Measurements from ENCODE around the gene FPR3.
"Not testable (repeated sequence)": the region's sequence is repeated elsewhere in the genome, so short reads cannot be mapped to it uniquely, and the experiment has no call there.

FPR3 gene, protein sequence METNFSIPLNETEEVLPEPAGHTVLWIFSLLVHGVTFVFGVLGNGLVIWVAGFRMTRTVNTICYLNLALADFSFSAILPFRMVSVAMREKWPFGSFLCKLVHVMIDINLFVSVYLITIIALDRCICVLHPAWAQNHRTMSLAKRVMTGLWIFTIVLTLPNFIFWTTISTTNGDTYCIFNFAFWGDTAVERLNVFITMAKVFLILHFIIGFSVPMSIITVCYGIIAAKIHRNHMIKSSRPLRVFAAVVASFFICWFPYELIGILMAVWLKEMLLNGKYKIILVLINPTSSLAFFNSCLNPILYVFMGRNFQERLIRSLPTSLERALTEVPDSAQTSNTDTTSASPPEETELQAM

DNA sequence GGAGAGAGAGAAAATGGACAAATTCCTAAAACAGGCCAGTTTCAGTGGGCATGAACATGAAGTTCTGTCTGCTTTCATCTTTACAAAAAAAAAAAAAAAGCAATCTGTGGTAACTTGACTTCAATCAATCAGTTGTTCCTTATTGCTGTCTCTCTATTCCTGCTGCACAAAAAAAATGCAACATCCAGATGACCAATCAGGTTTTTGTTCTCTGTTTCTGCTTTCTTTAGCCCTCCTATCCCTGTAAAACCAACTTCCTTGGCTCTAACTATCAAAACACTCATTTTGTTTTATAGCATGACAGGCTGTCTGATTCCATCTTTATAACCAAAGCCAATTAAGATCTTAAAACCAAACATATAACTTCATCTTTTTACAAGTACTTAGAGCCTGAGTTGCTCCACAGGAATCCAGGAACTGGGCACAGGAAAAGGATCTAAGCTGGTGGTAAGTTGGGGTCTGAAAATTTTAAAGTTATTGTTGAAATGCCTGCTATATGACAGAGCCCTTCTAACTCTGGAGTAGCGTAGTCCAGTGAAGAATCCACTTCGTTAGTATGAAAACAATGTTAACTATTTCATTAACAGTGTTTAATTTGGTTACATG is at the start of gene FPR3:
FPR3 (plus strand) TSS at position 273 of the 606 bp plus-strand sequence. CDS start 28,592 bp downstream, outside the sequence.
- DNase-seq: no peak

DNA sequence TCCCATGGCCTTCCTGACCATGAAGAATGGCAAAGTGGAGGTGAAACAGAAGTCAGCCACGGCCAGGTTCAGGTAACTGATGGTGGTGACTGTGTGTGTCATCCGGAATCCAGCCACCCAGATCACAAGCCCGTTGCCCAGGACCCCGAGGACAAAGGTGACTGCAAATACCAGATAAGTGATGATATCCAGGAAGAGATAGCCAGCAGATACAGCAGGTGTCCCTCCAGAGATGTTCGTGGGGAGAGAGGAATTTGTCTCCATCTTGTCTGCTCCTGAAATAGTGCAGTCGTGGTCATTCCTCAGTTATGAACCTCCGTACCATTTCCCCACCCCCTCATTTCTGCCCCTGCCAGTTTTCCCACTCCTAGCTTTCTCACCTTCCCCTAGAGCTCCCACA is 48.2 kb upstream of the FPR3 start:
- no peak for DNase-seq

DNA sequence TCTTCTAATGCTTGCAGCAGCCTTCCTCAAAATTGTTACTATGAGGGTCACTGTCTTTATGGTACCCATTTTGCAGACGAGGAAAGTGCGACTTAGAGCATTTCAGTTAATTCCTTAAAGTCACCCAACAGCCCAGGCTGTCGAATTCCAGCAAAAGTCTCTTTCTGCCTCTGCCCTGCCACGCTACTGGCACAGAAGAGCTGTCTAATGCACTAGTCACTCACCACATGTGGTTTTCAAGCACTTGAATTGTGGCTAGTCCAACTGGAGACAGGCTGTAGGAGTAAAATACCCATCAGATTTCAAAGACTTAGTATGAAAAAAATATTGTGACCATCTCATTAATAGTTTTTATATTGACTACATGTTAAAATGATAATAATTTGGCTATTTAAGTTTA is 45.0 kb upstream of the FPR3 start:
- DNase-seq: no peak

DNA sequence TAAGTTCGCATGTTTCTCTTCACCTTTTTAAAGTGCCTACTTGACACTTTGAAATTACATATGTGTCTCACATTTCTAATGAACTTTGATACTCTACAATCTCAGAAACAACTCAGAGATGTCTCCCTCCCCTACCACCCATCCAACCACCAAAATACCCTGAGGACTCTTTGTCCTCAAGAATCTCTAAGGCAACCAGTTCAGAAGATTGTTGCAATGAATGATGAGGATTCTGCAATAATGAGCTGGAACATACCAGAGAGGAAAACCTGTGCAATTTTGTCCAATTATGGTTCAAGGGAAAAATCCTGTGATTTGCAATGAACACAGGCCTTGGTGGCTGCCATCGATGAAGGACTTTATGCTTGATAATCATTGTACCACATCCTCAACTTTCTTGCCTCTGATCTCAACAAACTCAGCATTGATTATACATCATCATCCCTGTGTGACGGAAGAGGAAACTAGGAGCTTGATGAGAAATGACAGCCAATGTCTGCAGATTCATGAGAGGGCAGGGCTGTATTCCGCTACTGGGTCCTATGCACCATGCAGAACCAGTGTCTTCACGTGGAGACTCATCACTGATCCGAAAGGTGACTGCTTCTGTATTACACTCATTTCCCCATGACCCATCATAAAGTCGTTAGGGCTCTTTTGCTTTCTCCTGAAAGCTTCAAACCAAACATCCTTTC is 44.4 kb upstream of the FPR3 start:
- no peak for DNase-seq

DNA sequence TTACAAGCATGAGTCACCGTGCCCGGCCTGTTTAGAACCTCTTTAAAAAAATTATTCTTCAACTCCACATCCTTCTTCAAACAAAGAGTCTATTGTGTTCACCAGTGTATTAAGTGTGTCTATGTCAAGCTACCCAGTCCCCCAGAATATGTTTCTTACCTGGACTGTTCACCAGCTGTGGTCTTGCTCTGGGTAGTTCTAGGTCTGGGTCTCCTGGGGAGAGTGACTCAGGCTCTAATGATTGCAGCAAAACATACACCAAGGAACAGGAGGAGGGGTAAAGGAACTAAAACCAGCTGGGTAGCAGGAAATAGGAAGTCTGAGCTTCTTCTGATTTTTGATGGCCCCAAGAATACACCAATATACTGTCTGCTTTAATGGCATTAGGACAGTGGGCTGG is 43.3 kb upstream of the FPR3 start, which contains the start of gene FPR1:
FPR1 (minus strand) TSS at position 224 of the 400 bp plus-strand sequence. CDS start 4,884 bp downstream, outside the sequence.
- DNase-seq: no peak

DNA sequence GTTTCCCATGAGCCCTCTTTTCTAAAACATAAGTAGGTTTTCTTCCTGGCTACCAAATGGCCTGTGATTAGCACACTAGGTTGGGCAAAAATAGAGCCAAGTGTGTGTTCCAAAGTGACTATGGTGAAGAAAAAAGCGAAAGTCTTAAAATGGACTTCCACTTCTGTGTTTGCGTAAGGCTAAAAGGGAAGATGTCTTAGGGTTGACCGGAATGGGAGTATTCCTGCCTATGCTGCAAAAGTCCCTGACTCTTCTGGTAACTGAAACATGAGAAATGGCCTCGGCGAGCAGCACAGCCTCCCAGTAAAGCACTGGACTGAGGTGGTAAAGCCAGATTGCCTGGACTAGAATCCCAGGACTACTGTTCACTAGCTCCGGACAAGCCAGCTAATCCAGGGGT is 40.8 kb upstream of the FPR3 start:
- DNase-seq: no peak

DNA sequence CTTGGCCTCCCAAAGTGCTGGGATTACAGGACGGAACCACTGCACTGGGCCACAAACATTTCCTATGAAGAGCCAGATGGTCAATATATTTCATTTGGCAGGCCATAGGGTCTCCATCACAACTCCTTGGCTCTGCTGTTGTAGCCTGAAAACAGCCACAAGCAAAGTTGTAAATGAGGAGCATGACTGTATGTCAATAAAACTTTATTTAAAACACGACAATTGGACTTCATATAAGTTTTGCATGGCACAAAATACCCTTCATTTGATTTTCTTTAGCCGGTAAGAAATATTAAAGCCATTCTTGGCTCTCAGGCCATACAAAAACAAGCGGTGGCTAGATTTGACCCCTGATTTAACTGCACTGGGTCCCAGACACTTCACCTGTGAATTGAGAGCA is 40.2 kb upstream of the FPR3 start:
- no peak for DNase-seq

DNA sequence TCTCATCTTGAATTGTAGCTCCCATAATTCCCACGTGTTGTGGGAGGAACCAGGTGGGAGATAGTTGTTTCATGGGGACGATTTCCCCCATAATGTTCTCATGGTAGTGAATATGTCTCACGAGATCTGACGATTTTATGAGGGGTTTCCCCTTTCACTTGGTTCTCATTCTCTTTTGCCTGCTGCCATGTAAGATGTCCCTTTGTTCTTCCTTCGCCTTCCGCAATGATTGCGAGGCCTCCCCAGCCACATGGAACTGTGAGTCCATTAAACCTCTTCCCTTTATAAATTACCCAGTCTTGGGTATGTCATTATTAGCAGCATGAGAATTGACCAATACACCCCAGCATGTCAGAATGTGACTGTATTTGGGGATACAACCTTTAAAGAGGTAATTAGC is 39.4 kb upstream of the FPR3 start:
- no peak for DNase-seq

DNA sequence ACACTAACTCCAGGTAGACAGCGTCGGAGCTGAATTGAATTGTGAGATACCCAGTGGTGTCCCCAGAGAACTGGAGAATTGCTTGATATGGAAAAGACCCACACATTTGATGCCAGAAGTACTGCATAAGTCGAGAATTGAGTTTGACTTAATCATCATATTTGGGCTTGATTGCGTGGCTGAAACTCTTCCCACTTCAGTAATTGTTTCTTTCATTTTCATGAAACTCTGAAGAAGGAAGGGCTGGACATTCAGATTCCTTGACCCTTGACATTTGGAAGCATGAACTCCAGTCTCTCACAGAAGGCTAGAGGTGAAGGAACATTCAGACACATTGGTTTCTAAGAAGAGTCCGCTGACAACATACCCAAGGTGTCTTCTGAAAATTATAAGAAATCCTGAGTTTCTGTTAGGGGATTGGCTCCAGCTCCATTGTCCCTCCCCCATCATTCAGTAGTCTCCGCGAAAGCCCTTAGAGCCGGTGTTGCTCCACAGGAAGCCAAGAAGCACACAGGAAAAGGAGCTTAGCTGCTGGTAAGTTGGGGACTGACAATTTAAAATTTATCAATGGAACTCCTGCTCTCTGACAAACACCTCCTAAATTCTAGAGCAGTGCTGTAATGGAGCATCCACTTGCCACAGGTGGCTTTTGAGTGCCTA is 34.1 kb upstream of the FPR3 start, which contains the start of gene FPR2:
FPR2 (plus strand) TSS at position 484 of the 660 bp plus-strand sequence. CDS start 7,479 bp downstream, outside the sequence.
- DNase-seq: no peak

DNA sequence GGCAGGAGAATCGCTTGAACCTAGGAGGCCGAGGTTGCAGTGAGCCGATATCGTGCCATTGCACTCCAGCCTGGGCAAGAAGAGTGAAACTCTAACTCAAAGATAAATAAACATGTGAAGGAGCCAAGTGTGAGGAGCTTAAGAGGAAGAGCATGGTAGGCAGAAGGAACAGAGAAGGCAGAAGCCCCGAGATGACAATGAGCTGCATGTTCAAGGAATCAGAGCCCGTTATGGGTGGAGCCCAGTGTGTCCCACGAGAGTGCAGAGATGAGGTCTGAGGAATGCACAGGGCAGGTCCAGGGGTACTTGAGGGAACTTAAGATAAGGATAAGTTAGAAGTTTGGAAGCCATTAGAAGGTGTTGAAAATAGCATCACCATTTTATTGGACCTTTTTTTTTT is 33.3 kb upstream of the FPR3 start:
- DNase-seq: no peak

DNA sequence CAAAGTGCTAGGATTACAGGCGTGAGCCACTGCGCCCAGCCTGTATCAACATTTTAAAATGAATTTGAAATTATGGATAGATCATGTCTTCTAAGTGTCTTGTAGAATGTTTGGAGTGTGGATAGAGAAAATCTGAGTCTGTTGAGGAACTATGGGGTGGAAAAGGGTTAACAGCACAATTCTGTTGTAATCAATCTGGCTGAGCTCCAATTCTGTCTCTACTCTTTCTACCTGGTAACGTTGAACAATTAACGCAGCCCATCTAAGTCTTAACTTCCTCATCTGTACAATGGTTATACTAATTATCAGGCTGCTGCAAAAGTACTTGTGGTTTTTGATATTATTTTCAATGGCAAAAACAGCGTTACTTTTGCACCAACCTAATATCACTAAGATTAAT is 29.9 kb upstream of the FPR3 start:
- no peak for DNase-seq

DNA sequence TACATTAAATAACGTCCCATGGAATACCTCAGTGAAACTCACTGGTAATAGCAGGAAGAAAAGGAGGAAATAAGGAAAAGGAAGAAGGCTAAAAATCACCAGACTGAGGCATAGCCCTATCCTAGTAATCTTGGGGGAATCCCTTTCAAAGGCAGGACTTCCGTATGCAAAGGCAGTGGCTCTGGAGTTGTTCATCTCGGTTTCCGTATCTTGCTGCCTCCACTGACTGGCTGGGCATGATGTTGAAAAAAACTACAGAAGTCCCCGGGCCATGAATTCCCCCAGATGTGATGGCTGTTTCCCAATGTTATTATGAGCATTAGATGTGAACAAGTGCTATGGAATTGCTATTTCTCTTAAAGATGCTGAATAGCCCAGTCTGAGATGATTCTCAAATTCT is 28.5 kb upstream of the FPR3 start:
- DNase-seq: no peak

DNA sequence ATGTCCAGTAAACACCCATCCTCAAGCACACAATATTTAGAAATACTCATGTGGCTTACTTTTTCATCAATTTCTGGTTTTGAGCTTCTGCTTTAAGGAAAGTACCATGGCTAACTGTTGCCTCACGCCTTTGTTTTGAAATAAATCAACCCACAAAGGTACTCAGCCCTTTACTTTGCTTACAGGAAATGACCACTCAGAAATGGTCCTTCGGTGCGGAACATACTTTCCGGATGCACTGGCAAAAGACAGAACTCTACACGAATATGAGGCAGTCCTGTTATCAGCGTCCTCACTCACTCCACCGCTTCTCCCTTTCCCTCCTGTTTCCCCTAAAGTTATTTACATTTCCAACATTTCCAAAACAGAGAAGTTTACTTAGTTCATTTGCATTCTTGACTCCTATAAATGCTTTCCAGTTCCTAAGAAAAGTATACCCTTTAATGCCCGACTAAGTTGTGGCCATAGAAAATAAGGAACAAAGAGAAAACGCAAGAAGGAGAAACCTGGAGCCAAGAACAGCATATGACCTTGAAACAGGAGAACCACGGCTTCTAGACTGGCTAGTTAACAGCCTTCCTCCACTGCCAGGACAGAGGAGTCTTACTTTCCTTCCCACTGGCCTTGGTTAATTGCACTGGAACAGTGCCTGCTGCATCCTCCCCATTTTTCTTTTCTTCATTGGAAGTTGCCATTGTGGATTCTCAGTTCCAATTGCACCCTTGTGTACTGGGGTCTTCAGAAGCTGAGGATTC is 23.4 kb upstream of the FPR3 start:
- DNase-seq: peak; percentile 22

DNA sequence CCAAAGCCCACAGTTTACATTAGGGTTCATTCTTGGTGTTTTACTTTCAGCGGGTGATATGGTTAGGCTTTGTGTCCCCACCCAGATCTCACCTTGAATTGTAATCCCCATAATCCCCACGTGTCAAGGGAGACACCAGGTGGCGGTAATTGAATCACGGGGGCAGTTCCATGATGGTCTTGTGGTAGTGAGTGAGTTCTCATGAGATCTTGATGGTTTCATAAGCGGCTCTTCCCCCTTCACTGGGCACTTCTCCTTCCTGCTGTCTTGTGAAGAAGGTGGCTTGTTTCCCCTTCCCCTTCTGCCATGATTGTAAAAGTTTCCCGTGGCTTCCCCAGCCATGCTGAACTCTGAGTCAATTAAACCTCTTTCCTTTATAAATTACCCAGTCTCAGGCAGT is 22.0 kb upstream of the FPR3 start:
- no peak for DNase-seq

DNA sequence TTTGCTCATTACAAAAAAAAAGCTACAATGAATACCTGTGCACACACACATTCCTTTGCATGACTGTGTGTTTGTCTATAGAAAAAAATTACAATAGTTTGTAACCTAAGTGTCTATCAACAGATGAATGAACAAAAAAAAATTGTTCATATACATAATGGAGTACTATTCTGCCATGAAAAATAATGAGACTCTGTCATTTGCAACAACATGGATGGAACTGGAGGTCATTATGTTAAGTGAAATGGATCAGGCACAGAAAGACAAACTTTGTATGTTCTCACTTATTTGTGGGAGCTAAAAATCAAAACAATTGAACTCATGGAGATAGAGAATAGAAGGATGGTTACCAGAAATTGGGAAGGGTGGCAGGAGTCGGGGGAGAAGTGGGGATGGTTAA is 18.4 kb upstream of the FPR3 start:
- not testable (repeated sequence) for DNase-seq

DNA sequence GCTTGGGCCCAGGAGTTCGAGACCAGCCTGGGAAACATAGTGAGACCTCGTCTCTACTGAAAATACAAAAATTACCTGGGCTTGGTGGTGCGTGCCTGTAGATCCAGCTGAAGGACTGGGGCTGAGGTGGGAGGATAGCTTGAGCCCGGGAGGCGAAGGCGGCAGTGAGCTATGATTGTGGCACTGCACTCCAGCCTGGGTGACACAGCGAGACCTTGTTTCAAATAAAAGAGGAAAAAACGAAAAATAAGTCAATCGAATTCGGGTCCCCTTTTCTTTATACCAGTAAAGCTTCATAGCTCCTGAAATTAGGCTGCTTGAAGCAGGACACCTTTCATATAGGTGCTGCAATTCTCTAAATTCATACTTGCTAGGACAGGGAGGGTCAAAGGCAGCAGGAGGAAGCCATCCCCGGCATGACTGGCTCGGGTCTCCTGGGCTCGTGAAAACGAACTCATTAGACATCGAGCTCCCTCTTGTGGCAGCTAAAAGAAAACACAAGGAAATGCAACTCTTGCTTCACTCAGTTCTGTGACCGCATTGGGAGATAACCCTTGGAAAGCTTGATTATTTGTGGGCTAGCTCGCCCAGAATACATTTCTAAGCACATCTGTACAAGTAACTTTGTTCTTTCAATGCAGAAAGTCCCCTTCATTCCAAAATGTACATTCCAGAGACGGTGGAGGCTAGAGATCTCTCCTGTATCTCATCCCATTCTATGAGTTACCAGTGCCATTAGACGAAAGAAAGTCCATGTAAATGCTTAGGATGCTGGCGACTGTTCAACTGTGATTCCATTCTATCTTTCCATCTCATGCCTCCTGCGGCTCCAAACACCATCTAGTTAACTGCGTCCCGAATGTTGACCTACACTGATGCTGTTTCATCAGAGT is 17.1 kb upstream of the FPR3 start:
- DNase-seq: peak; percentile 69

DNA sequence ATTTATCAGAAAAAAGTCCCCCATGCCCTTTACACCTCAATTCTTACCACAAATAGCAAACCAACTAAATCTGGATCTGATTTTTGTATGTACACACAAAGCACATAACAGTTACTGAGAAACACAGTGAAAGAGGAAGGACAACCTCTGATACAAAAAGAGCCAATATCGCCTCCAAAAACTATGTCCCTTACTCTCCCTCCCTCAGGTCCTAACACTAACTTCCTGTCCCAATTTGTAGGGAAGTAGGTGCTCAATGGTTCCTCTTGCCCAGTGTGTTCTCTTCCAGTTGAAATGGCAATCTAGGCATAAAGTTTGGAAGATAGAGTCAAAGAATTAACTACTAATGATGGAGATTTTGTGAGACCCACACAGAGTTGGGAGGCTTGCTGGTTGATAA is 15.8 kb upstream of the FPR3 start:
- no peak for DNase-seq

DNA sequence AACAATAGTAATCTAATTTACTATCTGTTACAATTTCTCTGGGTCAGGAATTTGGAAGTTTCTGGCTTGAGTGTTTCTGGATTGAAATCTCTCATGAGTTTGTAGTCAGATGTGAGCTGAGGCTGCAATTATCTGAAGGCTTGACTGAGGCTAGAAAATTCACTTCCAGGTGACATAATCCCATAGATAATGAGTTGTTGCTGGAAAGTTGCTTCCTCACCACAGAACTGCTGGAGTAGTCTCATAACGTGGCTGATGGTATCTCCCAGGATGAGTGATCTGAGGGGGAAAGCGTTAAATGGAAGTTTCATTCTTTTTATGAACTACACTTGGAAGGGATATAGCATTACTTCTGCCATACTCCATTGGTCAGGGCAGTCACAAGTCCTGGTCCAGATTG is 15.3 kb upstream of the FPR3 start:
- no peak for DNase-seq

DNA sequence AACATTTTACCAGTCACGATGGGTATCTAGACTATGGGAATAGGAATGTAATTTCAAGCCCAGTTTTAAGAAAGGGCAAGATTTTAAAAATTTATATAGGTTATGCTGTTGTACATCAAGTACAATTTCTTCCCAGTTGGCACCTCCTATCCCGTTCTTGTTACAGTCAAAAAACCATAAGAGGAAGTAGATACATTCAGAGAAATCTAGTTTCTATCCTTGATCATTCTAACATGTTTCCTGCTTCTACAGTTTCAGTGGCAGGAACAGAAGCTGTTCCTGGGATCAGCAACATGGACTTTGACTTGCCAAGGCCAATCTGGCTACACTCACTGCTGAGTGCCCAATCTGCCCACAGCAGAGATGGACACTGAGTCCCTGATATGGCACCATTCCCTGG is 14.7 kb upstream of the FPR3 start:
- DNase-seq: no peak

DNA sequence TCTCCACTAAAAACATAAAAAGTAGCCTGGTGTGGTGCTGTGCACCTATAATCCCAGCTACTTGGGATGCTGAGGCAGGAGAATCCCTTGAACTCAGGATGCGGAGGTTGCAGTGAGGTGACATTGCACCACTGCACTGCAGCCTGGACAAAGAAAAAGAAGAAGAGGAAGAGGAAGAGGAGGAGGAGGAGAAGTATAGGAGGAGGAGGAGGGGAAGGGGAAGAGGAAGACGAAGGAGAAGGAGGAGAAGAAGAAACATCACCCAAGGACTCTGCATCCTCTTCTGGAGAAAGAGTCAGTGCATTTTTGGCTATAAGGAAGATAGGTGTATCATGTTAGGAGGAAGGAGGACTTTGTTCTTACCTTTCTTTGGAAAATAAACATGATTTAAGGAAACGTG is 13.0 kb upstream of the FPR3 start:
- no peak for DNase-seq

DNA sequence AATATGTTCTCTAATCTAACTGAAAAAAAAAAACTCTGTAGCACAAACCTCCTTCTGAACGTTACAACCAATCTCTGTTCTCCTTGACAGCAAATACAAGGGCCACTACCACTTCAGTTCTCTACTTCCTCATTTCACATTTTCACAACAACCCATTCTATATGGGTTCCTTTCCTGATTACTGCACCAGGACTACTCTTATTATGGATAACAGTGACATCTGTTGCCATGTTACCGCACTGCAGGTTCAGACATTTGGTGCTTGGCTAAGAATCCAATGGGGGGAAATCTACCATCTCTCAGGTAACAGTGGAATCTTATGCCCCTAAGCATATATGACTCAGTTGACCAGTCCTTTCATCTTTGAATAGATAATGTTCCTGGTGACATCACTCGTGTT is 11.6 kb upstream of the FPR3 start:
- no peak for DNase-seq
